Smooth muscle cell (in vitro differentiated cells): ENCODE data around the gene SLC30A5. TPM values are rescaled to one million over a fixed set of nuclear protein-coding genes. Genes with fewer than 3 reads are reported as not detected.
A peak's percentile ranks its signal among the peaks of the same experiment; 100 is the strongest.

Source experiments
- DNase-seq: peaks from one replicate; lab custom pipeline; 2025; ENCODE audit not compliant: unreplicated experiment; lab: John Stamatoyannopoulos, UW
- H2AFZ ChIP-seq: fragments of 200-600 bp; sonication (generic); 2 replicates; pipeline ENCODE4 v1.6.0; 2016; ENCODE audit warnings: antibody characterized with exemption, low read depth, mild to moderate bottlenecking
- H3F3A ChIP-seq: fragments of 200-600 bp; sonication (generic); 2 replicates; pipeline ENCODE4 v1.6.0; 2017; ENCODE audit warnings: antibody characterized with exemption, low read depth
- H3K27ac ChIP-seq: fragments of 200-600 bp; sonication (generic); 2 replicates; pipeline ENCODE4 v1.5.1; 2016; ENCODE audit warnings: low read depth, mild to moderate bottlenecking
- H3K27me3 ChIP-seq: fragments of 200-600 bp; sonication (generic); 2 replicates; pipeline ENCODE4 v1.6.1; 2016; ENCODE audit warnings: low read depth, mild to moderate bottlenecking
- H3K36me3 ChIP-seq: fragments of 200-600 bp; sonication (generic); 2 replicates; pipeline ENCODE4 v1.5.1; 2016; ENCODE audit warnings: low read depth
- H3K4me1 ChIP-seq: fragments of 200-600 bp; sonication (generic); 2 replicates; pipeline ENCODE4 v1.5.1; 2016; ENCODE audit warnings: low read depth
- H3K4me2 ChIP-seq: fragments of 200-600 bp; sonication (generic); 2 replicates; pipeline ENCODE4 v1.6.0; 2016; ENCODE audit warnings: mild to moderate bottlenecking
- H3K4me3 ChIP-seq: fragments of 200-600 bp; sonication (generic); 2 replicates; pipeline ENCODE4 v1.5.1; 2016; ENCODE audit warnings: mild to moderate bottlenecking
- H3K79me2 ChIP-seq: fragments of 200-600 bp; sonication (generic); 2 replicates; pipeline ENCODE4 v1.6.0; 2016; ENCODE audit warnings: low read depth, mild to moderate bottlenecking
- H3K9ac ChIP-seq: fragments of 200-600 bp; sonication (generic); 2 replicates; pipeline ENCODE4 v1.6.0; 2016; ENCODE audit warnings: low read depth
- H3K9me3 ChIP-seq: fragments of 200-600 bp; sonication (generic); replicated peaks from 2 replicates; pipeline ENCODE4 v1.5.1; 2016; ENCODE audit warnings: low read depth
- H4K20me1 ChIP-seq: fragments of 200-600 bp; sonication (generic); 2 replicates; pipeline ENCODE4 v1.6.0; 2016; ENCODE audit warnings: low read depth
- CTCF ChIP-seq: fragments of 200-600 bp; sonication (generic); IDR thresholded peaks from 2 replicates; pipeline ENCODE4 v1.5.1; 2017; ENCODE audit warnings: borderline replicate concordance, mild to moderate bottlenecking, antibody characterized with exemption; ENCODE audit not compliant: insufficient read depth, poor library complexity, severe bottlenecking
- WGBS: methylation state at CpG from one replicate; pipeline ENCODE4 v1.1.7; 2016; ENCODE audit warnings: low lambda C conversion rate; 5-methylcytosine and 5-hydroxymethylcytosine counted together
- polyA plus RNA-seq: library from polyadenylated mRNA; unstranded; fragments of >200 nt; fragmentation: Nextera tagmentation; extraction: Ambion mirVana; gene quantifications from 2 replicates; pipeline ENCODE4 v1.2.1, GENCODE V29; 2016
- total RNA-seq: library from RNA; depleted of rRNA; stranded (reverse); fragments of >200 nt; gene quantifications from 2 replicates; pipeline ENCODE4 v1.2.3, GENCODE V29; 2014

SLC30A5 gene
- total and polyA plus RNA-seq, 2 experiments from 2014 or later: 54.5 to 79.5 TPM

- Histone ChIP-seq H3K9ac (no peak overlapping the region), H3K27ac (no peak overlapping the region), H3K4me3 (no peak overlapping the region), H3K4me1 (peaks cover 8% of the 10 kb centered on the region), H4K20me1 (no peaks in the 10 kb centered on the region), H2AFZ (no peak overlapping the region), H3K36me3 (no peaks in the 10 kb centered on the region), H3K9me3 (no peaks in the 10 kb centered on the region), H3K79me2 (peaks cover 26% of the 10 kb centered on the region), H3K4me2 (no peak overlapping the region), H3K27me3 (no peaks in the 10 kb centered on the region), H3F3A (no peaks in the 10 kb centered on the region)
- no peak for DNase-seq
- 95% methylated on average over 6 of the region's 6 CpGs for WGBS
- no peak for TF ChIP-seq CTCF
These were observed 2.0 kb upstream of the SLC30A5 start for GRCh38 chr5:69091771-69092170.

GRCh38 chr5:69092969-69093368, 845 bp upstream of the SLC30A5 start:
- Histone ChIP-seq H3K79me2 (peaks cover 38% of the 10 kb centered on the region), H3K4me1 (peaks cover 8% of the 10 kb centered on the region), H3K27ac (no peak overlapping the region), H3F3A (no peaks in the 10 kb centered on the region), H3K36me3 (no peaks in the 10 kb centered on the region), H3K9me3 (no peaks in the 10 kb centered on the region), H3K4me2 (no peak overlapping the region), H3K27me3 (no peaks in the 10 kb centered on the region), H2AFZ (peak overlapping the region; percentile 87), H3K9ac (no peak overlapping the region), H4K20me1 (peaks cover 8% of the 10 kb centered on the region), H3K4me3 (no peak overlapping the region)
- DNase-seq: no peak
- no peak for TF ChIP-seq CTCF
- 97% methylated on average over 6 of the region's 6 CpGs for WGBS

GRCh38 chr5:69099302-69099701, 5.5 kb downstream of the SLC30A5 start:
- H3K4me3 ChIP-seq: no peak overlapping the region
- H3K9me3 ChIP-seq: no peaks in the 10 kb centered on the region
- no peak overlapping the region for H3K9ac ChIP-seq
- peaks cover 47% of the 10 kb centered on the region for H4K20me1 ChIP-seq
- H3K27me3 ChIP-seq: no peaks in the 10 kb centered on the region
- peaks cover 10% of the 10 kb centered on the region for H3K36me3 ChIP-seq
- DNase-seq: no peak
- TF ChIP-seq CTCF: no peak
- peaks cover 13% of the 10 kb centered on the region for H3K4me1 ChIP-seq
- 93% methylated on average over 3 of the region's 3 CpGs for WGBS
- no peak overlapping the region for H3K4me2 ChIP-seq
- no peak overlapping the region for H2AFZ ChIP-seq
- H3K79me2 ChIP-seq: peaks cover 71% of the 10 kb centered on the region
- H3F3A ChIP-seq: no peaks in the 10 kb centered on the region
- no peak overlapping the region for H3K27ac ChIP-seq

- Histone ChIP-seq H3K4me1 (peaks cover 5% of the 10 kb centered on the region), H3K4me3 (no peak overlapping the region), H3K9me3 (no peaks in the 10 kb centered on the region), H4K20me1 (peaks cover 34% of the 10 kb centered on the region), H3K9ac (no peak overlapping the region), H3K27ac (no peak overlapping the region), H3K36me3 (peaks cover 17% of the 10 kb centered on the region), H3F3A (no peaks in the 10 kb centered on the region), H3K79me2 (peaks cover 34% of the 10 kb centered on the region), H3K4me2 (no peak overlapping the region), H3K27me3 (no peaks in the 10 kb centered on the region), H2AFZ (no peak overlapping the region)
- WGBS: 99% methylated on average over 3 of the region's 3 CpGs
- DNase-seq: no peak
- no peak for TF ChIP-seq CTCF
These were observed 9.7 kb downstream of the SLC30A5 start for GRCh38 chr5:69103521-69103920.
